ENCODE data around the gene ASIC5. TPM values are rescaled to one million over a fixed set of nuclear protein-coding genes. Genes with fewer than 3 reads are reported as not detected.

ASIC5 gene
- total RNA-seq, 1 donor from 2014 or later, result not detected

DNA sequence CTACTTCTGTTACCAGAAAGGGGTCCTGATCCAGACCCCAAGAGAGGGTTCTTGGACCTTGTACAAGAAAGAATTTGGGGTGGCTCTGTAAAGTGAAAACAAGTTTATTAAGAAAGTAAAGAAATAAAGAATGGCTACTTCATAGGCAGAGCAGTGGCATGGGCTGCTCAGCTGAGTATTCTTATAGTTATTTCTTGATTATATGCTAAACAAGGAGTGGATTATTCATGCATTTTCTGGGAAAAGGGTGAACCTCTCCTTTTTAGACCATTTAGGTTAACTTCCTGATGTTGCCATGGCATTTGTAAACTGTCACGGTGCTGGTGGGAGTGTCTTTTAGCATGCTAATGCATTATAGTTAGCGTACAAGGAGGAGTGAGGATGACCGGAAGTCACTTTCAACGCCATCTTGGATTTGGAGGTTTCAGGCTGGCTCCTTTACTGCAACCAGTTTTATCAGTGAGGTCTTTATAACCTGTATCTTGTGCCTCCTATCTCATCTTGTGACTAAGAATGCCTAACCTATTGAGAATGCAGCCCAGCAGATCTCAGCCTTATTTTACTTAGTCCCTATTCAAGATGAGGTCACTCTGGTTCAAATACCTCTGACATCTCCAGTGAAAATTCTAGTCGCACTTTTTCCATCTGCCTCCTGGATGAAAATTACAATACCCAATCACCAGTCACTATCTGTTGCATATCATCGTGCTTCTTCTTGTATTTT lies 21.9 kb upstream of the ASIC5 start:
- Mint-ChIP-seq H3K9me3 (ENCODE audit: unreplicated experiment) (peaks cover 12% of the 10 kb centered on the region), H3K4me3 (ENCODE audit: unreplicated experiment) (no peak overlapping the region), H3K27ac (ENCODE audit: unreplicated experiment) (no peak overlapping the region), H3K36me3 (ENCODE audit: low read depth, unreplicated experiment) (peaks cover 7% of the 10 kb centered on the region), H3K27me3 (ENCODE audit: low read depth, unreplicated experiment) (no peaks in the 10 kb centered on the region), H3K4me1 (ENCODE audit: low read depth, unreplicated experiment) (no peaks in the 10 kb centered on the region)
- Histone ChIP-seq H3K4me1 (ENCODE audit: insufficient read depth, low read length) (no peaks in the 10 kb centered on the region), H3K4me2 (ENCODE audit: low read length) (no peak overlapping the region), H3K27ac (ENCODE audit: low read depth, low read length) (no peak overlapping the region), H3K9ac (ENCODE audit: low read length) (no peak overlapping the region), H3K36me3 (ENCODE audit: insufficient read depth, low read length) (no peaks in the 10 kb centered on the region), H3K9me3 (ENCODE audit: insufficient read depth, low read depth, low read length) (peaks cover 3% of the 10 kb centered on the region), H3K79me2 (ENCODE audit: insufficient read depth, low read length) (no peaks in the 10 kb centered on the region), H2AFZ (ENCODE audit: low read depth, low read length) (no peak overlapping the region), H4K20me1 (ENCODE audit: insufficient read depth, low read length) (no peaks in the 10 kb centered on the region), H3K27me3 (ENCODE audit: insufficient read depth, low read length) (no peaks in the 10 kb centered on the region), H3K4me3 (ENCODE audit: insufficient read depth, low read depth, low read length) (no peak overlapping the region)
- TF ChIP-seq EZH2 (IDR thresholded peaks at IDR 0.05; ENCODE audit: insufficient read depth, low read length) (no peak), CTCF (IDR thresholded peaks at IDR 0.05; ENCODE audit: insufficient read depth, low read depth, low read length) (no peak)
- DNase-seq (ENCODE audit: low read depth) (no peak), FAIRE-seq (no peak)

DNA sequence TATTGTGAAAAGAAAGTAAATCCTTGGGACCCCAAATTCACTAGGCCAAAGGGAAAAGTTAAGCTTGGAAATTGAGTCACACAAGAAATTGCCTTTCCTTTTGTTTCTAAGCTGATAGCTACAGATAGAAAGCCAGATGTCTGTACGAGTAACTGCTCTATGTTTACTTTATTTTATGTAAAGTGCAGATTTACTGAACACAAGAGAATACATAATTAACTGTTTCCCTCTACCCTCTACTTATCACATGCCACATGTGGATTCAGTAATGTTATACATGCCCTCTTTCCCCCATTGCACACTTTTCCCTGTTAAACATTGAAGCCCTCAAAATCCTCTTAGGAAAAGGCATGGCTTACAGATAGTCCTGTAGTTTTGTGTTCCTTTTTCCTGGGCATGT lies 21.0 kb upstream of the ASIC5 start:
- no peaks in the 10 kb centered on the region for H3K27me3 Mint-ChIP-seq (ENCODE audit: low read depth, unreplicated experiment)
- H3K27ac Mint-ChIP-seq (ENCODE audit: unreplicated experiment), result no peak overlapping the region
- H3K27ac ChIP-seq (ENCODE audit: low read depth, low read length), result no peak overlapping the region
- no peaks in the 10 kb centered on the region for H3K27me3 ChIP-seq (ENCODE audit: insufficient read depth, low read length)
- no peak overlapping the region for H3K4me3 ChIP-seq (ENCODE audit: insufficient read depth, low read depth, low read length)
- H3K4me3 Mint-ChIP-seq (ENCODE audit: unreplicated experiment), result no peak overlapping the region
- no peaks in the 10 kb centered on the region for H3K4me1 ChIP-seq (ENCODE audit: insufficient read depth, low read length)
- H2AFZ ChIP-seq (ENCODE audit: low read depth, low read length), result no peak overlapping the region
- peaks cover 9% of the 10 kb centered on the region for H3K9me3 Mint-ChIP-seq (ENCODE audit: unreplicated experiment)
- H3K4me2 ChIP-seq (ENCODE audit: low read length), result no peak overlapping the region
- FAIRE-seq, result no peak
- H3K36me3 ChIP-seq (ENCODE audit: insufficient read depth, low read length), result no peaks in the 10 kb centered on the region
- TF ChIP-seq EZH2 (IDR thresholded peaks at IDR 0.05; ENCODE audit: insufficient read depth, low read length) (no peak), CTCF (IDR thresholded peaks at IDR 0.05; ENCODE audit: insufficient read depth, low read depth, low read length) (no peak)
- peaks cover 5% of the 10 kb centered on the region for H3K36me3 Mint-ChIP-seq (ENCODE audit: low read depth, unreplicated experiment)
- H4K20me1 ChIP-seq (ENCODE audit: insufficient read depth, low read length), result no peaks in the 10 kb centered on the region
- H3K9ac ChIP-seq (ENCODE audit: low read length), result no peak overlapping the region
- H3K9me3 ChIP-seq (ENCODE audit: insufficient read depth, low read depth, low read length), result peaks cover 2% of the 10 kb centered on the region
- H3K4me1 Mint-ChIP-seq (ENCODE audit: low read depth, unreplicated experiment), result no peaks in the 10 kb centered on the region
- no peaks in the 10 kb centered on the region for H3K79me2 ChIP-seq (ENCODE audit: insufficient read depth, low read length)
- no peak for DNase-seq (ENCODE audit: low read depth)

- Histone ChIP-seq H3K36me3 (ENCODE audit: insufficient read depth, low read length) (no peaks in the 10 kb centered on the region), H3K4me1 (ENCODE audit: insufficient read depth, low read length) (no peaks in the 10 kb centered on the region), H3K4me2 (ENCODE audit: low read length) (no peak overlapping the region), H3K4me3 (ENCODE audit: insufficient read depth, low read depth, low read length) (no peak overlapping the region), H2AFZ (ENCODE audit: low read depth, low read length) (no peak overlapping the region), H3K27me3 (ENCODE audit: insufficient read depth, low read length) (no peaks in the 10 kb centered on the region), H3K27ac (ENCODE audit: low read depth, low read length) (no peak overlapping the region), H3K9ac (ENCODE audit: low read length) (no peak overlapping the region), H4K20me1 (ENCODE audit: insufficient read depth, low read length) (no peaks in the 10 kb centered on the region), H3K79me2 (ENCODE audit: insufficient read depth, low read length) (no peaks in the 10 kb centered on the region), H3K9me3 (ENCODE audit: insufficient read depth, low read depth, low read length) (no peaks in the 10 kb centered on the region)
- DNase-seq (ENCODE audit: low read depth) (peak; percentile 52), FAIRE-seq (no peak)
- Mint-ChIP-seq H3K27ac (ENCODE audit: unreplicated experiment) (no peak overlapping the region), H3K27me3 (ENCODE audit: low read depth, unreplicated experiment) (no peaks in the 10 kb centered on the region), H3K4me3 (ENCODE audit: unreplicated experiment) (no peak overlapping the region), H3K4me1 (ENCODE audit: low read depth, unreplicated experiment) (no peaks in the 10 kb centered on the region), H3K9me3 (ENCODE audit: unreplicated experiment) (peaks cover 2% of the 10 kb centered on the region), H3K36me3 (ENCODE audit: low read depth, unreplicated experiment) (no peaks in the 10 kb centered on the region)
- TF ChIP-seq CTCF (IDR thresholded peaks at IDR 0.05; ENCODE audit: insufficient read depth, low read depth, low read length) (no peak), EZH2 (IDR thresholded peaks at IDR 0.05; ENCODE audit: insufficient read depth, low read length) (no peak)
These were observed 19.6 kb upstream of the ASIC5 start for GRCh38 chr4:155885666-155886065.

All from astrocyte (in vitro differentiated cells and primary cell).